Right hindlimb (tissue), 1 donor: ENCODE measurements around the gene SLC25A31.

Experiments used
- DNase-seq: peaks from one replicate; pipeline ENCODE4 v3.0.0-alpha.2; 2018

SLC25A31 gene

DNA sequence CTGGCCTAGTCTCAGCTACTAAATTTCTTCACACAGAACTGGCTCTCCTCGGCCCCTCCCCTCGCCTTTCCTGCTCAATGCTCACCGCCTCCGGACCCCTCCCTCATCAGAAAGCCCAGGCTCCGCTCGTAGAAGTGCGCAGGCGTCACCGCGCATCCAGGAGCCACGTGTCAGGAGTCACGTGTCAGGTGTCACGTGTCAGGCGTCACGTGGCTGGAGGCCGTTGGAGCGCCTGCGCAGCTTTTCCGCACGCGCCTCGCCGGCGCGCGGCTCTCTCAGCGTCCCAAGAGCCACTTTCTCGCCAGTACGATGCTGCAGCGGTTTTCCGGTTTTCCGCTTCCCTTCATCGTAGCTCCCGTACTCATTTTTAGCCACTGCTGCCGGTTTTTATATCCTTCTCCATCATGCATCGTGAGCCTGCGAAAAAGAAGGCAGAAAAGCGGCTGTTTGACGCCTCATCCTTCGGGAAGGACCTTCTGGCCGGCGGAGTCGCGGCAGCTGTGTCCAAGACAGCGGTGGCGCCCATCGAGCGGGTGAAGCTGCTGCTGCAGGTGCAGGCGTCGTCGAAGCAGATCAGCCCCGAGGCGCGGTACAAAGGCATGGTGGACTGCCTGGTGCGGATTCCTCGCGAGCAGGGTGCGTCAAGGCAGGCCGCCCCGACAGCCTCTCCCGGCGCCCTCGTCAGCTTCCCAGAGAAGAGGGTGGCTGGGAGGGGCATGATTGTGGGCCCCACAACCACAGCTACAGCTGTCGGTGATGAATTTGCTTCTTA lies at the start of gene SLC25A31:
Gene SLC25A31, plus strand, starts transcription at position 259 of the 772 bp plus-strand sequence. Its CDS starts 146 bp downstream, at position 405.
- DNase-seq = no peak

DNA sequence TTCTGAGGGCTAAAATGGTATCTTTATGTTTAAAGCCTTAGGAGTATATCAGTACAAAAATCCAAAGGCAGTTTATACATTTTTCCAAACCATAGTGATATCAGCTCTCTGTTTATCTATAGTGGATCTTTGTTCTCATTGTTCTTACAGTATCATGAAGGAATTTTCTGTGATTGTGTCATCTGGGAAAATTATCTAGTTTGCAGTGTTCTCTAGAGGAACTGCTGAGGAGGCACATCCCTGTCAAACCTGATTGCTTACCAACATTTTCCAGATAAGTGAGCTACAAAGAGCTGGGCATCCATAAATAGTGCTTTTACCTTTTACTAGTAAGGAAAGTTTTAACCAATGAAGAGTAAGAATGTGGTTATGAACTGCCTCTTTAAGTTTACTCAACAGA lies 44.9 kb upstream of the SLC25A31 start:
- DNase-seq = no peak

DNA sequence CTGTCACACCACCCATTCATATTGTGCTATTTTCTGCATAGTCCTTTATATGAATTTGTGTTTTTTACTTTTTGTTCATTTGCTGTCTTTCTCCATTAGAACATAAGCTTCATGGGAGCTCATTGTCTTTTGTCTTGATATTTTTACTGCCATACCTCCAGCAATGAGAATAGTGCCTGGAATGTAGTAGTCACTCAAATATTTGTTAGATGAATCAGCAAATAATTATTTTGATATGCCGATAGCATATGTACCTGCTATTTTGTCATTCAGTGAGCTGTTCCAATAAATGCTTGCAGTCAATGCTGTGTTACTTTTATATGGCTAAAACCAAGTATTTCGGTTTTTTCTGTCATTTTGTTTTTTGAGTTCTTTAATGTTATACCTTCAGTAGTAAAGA lies 43.5 kb upstream of the SLC25A31 start:
- no peak for DNase-seq

DNA sequence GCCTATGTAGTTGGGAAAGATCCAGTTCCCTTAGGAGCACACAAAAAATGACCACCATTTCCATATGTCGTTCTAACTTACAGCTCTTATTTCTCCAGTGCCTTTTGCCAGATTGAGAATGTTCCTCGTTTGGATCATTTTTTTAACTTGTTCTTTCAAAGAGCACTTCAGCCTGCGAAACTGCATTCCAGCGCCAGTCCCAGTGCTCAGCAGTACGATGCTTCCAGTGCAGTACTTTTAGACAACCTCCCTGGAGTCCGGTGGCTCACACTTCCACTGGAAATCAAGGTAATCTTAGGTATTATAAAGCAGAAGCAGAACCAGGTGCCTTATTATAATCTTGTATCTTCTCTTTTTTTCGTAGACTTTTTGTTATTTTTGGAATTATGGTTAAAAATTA lies 42.6 kb upstream of the SLC25A31 start:
- DNase-seq = no peak

DNA sequence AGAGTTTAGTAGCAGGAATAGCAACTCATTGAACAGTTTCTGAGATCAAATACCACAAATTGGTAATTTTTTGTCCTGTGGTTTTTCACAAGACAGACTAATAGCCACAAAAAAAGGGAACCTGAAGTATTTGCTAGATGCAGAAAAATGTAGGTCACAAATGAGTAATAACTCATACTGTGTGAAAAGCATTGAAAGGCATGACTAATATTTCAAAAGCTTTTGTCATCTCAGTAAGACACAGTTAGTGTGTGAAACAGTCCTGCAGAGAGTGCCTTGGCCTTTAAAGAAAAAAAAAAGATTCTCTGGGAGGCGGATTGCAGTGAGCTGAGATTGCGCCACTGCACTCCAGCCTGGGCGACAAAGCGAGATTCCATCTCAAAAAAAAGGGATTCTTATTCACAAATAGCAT lies 31.4 kb upstream of the SLC25A31 start:
- no peak for DNase-seq

DNA sequence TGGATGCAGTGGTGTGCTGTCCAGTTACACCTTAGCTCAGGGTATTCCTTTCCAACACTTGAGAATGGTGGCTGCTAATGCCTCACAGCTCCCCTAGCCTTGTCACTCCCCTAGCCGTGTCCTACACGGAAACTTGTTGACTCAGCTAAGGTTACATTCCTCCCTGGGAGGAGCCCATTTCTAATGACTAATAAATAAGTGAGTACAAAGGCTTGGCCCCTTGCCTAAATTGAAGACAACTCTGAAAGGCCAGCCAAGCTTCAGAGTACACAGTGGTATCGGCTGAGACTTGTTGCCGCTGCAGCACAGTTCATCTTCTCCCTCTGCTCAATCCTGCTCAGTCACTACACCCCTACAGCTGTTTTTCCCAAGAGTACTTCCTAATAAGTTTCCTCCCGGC lies 21.2 kb upstream of the SLC25A31 start:
- no peak for DNase-seq

DNA sequence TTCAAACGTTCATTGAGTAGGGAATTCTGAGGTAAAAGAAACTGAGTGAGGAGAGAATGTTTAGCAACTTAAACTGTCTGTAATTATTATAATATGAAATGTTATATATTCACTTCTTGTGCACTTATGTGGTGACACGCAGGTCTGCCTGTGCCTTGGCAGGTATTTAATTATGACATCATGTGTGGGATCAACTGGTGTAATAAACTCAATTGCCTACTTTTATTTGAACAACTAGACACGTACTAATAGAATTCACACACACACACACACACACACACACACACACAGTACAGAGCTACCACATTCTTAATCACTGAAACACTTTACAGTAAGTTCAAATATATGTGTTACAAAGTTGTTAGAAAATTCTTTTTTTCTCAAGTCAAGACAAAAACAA lies 20.7 kb upstream of the SLC25A31 start:
- DNase-seq = no peak

DNA sequence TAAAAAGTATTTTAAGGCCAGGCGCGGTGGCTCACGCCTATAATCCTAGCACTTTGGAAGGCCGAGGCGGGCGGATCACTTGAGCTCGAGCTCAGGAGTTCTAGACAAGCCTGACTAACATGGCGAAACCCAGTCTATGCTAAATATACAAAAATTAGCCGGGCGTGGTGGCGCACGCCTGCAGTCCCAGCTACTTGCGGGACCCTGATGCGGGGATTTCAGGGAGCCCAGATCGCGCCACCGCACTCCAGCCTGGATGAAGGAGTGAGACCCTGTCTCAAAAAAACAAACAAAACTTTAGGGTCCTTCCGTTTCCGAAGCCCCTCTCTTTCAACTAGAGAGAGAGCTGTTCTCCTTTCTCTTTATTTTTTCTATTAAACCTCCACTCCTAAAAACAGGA lies 1.2 kb downstream of the SLC25A31 start:
- DNase-seq = no peak

DNA sequence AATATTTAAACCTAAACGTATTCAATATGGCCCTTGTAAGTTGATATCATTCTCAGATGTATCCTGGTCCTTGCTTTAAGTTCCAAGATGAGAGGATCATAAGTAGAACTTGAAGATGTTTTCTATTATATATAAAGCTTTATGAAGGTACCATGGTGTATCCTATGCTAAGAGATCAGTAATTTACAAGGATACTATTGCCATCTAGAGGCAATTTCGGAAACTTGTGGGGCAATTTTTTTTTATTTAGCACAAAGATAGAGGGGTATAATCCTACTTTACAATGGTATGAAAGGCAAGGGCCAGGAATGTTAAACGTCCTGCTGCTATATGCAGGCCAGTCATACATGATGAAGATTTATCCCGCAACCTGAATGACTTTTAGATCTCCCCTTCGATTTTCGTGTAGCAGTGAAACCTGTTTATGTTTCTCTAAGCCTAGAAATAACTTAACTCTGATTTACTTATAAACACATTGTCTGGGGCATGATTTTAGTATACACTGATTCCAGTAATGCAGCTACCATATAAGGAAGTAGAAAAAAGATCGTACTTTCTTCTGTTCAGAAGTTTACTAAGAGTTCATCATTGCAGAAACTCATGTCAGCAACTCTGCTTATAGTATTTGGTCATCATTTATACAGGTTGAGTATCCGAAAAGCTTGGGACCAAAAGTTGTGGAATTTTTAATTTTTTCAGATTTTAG lies 2.6 kb downstream of the SLC25A31 start:
- DNase-seq = no peak

DNA sequence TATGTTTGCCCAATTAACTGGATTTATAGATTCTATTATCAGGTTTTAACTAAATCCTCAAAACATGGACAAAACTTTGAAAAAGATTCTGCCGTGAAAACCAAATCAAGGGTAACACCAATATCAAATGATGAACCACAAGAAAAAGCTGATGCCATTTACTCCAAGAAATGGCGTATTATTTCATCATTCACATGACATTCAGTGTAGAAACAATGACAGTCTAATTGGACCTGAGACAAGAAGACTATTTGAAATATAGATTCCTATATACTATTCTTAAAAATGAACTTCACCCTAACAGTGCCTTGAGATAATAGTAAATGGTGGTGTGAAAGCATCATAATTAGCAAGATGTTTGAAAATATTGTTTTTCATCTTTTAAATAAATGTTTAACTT lies 4.8 kb downstream of the SLC25A31 start:
- DNase-seq = no peak

DNA sequence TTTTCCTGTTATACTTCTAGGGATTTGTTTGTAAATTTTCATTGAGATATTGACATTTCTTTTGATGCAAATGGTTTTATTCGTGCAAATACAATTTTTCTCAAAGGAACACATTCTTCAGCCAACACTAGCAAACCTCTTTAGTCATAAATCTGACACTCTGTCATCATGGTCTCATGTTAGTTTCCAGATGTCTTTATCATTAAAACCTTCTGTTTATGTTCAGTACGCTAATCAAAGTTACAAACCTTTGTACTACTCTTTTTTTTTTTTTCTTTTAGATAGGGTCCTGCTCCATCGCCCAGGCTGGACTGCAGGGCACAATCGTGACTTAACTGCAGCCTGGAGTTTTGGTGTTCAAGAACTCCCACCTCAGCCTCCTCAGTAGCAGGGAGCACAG lies 7.1 kb downstream of the SLC25A31 start:
- no peak for DNase-seq

DNA sequence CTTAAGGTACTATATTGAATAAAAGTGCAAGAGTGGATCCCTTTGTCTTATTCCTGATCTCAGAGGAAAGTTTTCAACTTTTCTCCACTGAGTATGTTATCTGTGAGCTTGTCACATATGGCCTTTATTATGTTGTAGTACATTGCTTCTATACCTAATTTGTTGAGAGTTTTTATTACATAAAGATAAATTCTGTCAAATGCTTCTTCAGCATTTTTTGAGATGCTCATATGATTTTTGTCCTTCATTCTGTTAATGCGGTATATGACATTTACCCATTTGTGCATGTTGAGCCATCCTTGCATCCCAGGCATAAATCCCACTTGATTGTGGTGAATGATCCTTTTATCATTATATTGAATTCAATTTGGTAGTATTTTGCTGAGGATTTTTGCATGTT lies 11.0 kb downstream of the SLC25A31 start:
- DNase-seq = no peak

DNA sequence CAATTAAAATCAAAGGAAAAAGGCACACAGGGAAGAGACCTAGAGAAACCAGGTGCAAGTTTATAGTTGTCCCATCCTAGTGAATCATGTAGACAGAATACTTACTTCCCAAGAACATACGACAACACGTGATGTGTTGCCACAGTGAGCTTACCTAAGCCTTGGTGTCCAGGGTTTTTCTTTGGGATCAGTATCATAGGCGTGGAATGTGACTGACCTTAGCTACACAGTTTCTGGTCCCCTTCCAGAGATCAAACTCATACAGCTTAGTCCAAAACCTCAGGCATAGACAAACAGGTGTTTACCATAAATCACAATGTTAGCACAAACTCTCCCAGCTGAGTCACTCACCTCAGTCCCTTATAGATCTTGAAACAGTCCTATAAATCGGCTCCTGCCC lies 17.7 kb downstream of the SLC25A31 start:
- no peak for DNase-seq

DNA sequence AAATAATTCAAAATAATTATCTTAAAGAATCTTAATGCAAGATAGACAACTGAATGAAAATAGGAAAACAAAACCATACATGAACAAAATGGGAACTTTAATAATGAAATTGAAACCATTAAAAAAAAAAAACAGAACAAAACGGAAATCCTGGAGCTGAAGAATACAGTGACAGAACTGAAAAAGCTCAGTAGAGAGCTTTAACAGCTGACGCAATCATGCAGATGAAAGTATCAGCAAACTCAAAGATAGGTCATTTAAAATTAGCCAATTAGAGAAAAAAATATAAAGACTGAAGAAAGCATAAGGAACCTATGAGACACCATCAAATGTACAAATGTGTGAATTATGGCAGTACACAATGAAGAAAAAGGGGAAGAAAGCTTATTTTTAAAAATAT lies 18.8 kb downstream of the SLC25A31 start:
- no peak for DNase-seq

DNA sequence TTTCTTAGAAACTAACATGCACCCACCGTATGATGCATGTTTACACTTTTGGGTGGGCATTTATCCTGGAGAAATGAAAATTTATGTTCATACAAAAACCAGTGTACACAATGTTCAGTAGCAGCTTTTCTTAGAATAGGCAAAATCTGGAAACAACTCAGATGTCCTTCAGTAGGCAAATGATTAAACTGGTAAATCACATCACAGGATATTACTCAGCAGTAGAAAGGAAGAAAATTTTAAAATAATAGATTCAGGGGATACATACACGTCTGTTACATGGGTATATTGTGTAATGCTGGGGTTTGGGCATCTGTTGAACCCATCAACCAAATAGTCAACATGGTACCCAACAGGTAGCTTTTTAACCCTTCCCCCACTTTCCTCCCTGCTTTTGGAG lies 26.7 kb downstream of the SLC25A31 start:
- no peak for DNase-seq

DNA sequence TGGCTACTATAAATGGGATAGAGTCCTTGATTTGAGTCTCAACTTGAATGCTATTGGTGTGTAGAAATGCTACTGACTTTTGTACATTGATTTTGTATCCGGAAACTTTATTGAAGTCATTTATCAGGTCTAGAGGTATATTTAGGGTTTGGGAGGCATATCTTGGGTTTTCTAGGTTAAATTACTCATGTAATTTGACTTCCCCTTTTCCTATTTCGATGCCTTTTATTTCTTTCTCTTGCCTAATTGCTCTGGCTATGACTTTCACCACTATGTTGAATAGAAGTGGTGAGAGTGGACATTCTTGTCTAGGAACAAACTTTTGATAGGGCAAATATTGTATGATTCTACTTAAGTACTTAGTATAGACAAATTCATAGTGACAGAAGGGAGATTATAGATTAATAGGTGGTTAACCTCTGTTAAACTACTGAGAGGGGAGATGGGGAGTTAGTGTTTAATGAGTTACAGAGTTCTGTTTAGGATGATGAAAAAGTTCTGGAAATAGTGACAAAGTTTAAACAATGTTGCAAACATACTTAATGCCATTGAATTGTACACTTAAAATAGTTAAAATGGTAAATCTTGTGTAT lies 29.1 kb downstream of the SLC25A31 start:
- DNase-seq = no peak

DNA sequence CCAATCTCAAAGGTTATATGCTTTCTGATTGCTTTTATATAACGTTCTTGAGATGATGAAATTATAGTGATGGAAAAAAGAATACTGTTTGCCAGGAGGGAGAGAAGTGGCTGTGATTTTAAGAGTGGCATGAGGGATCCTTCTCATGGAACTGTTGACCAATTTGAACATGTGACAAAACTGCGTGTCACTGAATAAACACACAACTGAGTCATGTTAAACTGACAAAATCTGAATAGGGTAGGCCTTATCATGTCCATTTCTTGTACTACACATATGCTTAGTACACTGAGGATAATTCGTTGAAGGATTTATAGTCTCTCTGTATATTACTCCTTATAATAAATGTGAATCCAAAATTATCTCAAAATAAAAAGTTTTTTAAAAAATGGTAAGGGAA lies 29.7 kb downstream of the SLC25A31 start:
- no peak for DNase-seq

DNA sequence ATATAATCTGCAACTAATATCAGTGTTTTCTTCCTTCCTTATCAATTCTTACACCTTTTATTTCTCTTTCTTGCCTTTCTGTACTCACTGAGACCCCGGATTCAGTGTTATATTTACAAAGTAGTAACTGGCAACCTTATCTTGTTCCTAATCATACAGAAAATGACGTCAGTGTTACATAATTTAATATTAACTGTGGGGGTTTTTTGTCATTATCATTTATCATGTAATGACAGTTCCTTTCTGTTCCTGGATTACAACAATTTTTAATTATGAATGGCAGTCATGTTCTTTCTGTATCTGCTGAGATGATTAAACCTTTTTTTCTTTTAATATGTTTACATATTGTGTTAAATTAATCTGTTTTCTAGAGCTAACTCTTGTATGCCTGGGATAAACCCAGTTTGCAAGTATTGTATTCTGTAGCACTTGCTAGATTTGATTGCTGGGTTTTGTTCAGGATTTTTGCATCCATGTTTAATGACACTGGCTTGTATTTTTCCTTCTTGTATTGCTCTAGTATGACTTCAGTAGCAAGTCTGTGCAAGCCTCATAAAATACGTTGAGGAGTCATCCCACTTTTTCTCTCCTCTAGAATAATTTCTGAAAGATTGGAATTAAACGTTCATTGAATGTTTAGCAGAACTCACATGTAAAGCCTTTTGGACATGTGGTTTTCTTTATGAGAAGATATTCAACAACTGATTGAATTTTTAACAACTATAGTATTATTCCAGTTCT lies 41.5 kb downstream of the SLC25A31 start:
- no peak for DNase-seq

DNA sequence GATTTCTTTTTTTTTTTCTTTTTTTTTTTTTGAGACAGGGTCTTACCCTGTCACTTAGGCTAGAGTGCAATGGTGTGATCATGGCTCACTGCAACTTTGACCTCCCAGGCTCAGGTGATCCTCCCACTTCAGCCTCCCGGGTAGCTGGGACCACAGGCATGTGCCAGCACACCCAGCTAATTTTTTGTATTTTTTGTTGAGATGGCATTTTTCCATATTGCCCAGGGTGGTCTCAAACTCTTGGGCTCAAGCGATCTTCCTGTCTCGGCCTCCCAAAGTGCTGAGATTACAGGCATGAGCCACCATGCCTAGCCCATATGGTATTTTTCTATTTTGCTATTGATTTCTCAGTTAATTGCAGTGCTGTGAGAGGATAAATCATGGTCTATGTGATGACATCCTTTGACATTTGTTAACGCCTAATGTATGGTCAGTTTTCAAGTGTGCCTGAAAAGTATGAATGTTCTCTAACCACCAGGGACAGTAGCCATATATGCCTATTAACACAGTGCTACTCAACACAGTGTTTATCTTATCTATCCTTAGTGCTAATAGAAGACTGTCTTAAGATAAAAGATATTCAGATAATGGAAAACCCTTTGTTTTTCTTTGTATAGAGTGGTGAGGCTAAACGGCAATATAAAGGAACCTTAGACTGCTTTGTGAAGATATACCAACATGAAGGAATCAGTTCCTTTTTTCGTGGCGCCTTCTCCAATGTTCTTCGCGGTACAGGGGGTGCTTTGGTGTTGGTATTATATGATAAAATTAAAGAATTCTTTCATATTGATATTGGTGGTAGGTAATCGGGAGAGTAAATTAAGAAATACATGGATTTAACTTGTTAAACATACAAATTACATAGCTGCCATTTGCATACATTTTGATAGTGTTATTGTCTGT lies 42.8 kb downstream of the SLC25A31 start:
- no peak for DNase-seq

DNA sequence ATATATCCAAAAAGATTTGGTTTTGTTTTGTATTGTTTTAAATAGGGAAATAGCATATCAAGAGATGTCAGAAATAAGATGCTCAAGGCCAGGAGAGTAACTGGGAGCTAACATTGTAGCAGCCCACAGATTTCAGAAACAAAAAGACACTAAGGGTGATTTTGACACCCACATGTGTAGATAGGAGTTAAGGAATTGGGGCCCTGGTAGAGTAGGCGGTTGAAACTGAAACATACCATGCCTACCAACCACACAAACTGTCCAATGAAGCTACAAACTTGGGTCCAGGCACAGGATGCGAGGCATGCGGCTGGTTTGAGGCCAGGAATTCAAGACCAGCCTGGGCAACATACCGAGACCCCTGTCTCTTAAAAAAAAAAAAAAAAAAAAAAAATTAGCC lies 45.6 kb downstream of the SLC25A31 start:
- no peak for DNase-seq

DNA sequence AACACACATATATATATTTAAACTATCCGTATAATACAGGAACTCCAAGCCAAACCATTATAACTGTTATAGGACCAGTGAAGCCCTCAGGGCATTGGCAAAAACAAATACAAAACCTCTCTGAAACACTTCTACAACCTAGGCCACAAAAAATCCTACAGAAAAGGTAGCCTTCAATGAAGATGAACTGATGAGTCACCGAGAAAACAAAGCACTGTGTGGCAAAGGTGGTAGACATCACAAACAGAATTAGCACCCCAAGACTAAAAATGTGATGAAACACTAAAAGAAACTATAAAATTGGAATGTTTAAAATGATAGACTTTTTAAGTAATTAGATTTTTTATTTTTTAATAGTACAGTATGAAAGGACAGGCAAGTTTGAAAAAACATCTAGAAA lies 46.4 kb downstream of the SLC25A31 start:
- no peak for DNase-seq

DNA sequence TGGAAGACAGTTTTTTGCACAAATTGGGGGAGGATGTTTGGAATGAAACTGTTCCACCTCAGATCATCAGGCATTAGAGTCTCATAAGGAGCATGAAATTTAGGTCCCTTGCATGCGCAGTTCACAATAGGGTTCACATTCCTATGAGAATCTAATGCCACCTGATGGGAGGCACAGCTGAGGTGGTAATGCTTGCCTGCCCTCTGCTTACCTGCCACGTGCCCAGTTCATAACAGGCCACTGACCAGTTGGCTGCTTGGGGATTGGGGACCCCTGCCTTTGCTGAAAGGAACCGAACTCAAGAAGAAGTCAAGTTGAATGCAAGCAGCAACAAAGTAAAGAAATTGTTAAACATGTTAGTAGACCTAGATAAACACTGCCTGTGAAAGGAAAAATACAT lies 47.3 kb downstream of the SLC25A31 start:
- no peak for DNase-seq
